ENCODE data around the gene ZNF207. TPM values are rescaled to one million over a fixed set of nuclear protein-coding genes. Genes with fewer than 3 reads are reported as not detected.

ZNF207 gene
- total RNA-seq, 1 experiment from 2014 or later, result 296 TPM

DNA sequence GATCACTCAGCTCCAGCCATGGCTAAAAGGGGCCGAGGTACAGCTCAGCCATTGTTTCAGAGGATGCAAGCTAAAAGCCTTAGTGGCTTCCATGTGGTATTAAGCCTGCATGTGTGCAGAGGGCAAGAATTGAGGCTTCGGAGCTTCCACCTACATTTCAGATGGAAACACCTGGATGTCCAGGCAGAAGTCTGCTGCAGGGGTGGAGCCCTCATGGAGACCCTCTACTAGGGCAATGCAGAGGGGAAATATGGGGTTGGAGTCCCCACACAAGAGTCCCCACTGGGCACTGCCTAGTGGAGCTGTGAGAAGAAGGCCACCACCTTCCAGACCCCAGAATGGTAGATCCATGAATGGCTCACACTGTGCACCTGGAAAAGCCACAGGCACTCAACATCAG is 79.6 kb downstream of the ZNF207 start:
- Histone ChIP-seq H2BK5ac (ENCODE audit: insufficient read length, low read length) (no peak overlapping the region), H3K27me3 (ENCODE audit: insufficient read depth, low read length) (no peaks in the 10 kb centered on the region), H3K27ac (ENCODE audit: insufficient read length, low read depth, low read length) (no peak overlapping the region), H4K20me1 (ENCODE audit: control insufficient read depth, insufficient read depth, insufficient read length) (no peaks in the 10 kb centered on the region), H4K5ac (ENCODE audit: insufficient read length, low read depth, low read length) (no peak overlapping the region), H2AFZ (ENCODE audit: low read length) (no peak overlapping the region), H3K4me2 (ENCODE audit: insufficient read depth, insufficient read length, low read length) (no peak overlapping the region), H3K23ac (ENCODE audit: insufficient read length, low read depth, low read length) (no peak overlapping the region), H2BK20ac (ENCODE audit: low read depth, low read length, poor library complexity, severe bottlenecking) (no peak overlapping the region), H3K4ac (ENCODE audit: low read depth, low read length) (no peak overlapping the region), H3K14ac (ENCODE audit: insufficient read depth, low read length) (no peak overlapping the region), H2BK120ac (ENCODE audit: low read depth, low read length, poor library complexity, severe bottlenecking) (no peak overlapping the region), H3K56ac (ENCODE audit: insufficient read length, low read depth, low read length) (no peak overlapping the region), H3K23me2 (ENCODE audit: insufficient read length, low read depth, low read length, poor library complexity, severe bottlenecking) (no peaks in the 10 kb centered on the region), H3K4me1 (ENCODE audit: insufficient read depth, low read length) (no peaks in the 10 kb centered on the region), H3K79me1 (ENCODE audit: insufficient read depth, low read depth, low read length, poor library complexity, severe bottlenecking) (no peaks in the 10 kb centered on the region), H2BK15ac (ENCODE audit: low read depth, low read length) (no peak overlapping the region), H3K9ac (ENCODE audit: extremely low read depth, insufficient read length, low read length) (no peak overlapping the region), H3T11ph (ENCODE audit: low read length) (no peak overlapping the region), H3K9me3 (ENCODE audit: control insufficient read depth, low read depth, low read length) (peaks cover 10% of the 10 kb centered on the region), H2BK12ac (ENCODE audit: insufficient read length, low read depth, low read length) (no peak overlapping the region), H4K91ac (ENCODE audit: insufficient read length, low read depth, low read length) (no peak overlapping the region), H3K79me2 (ENCODE audit: insufficient read depth, low read length) (no peaks in the 10 kb centered on the region), H2AK5ac (ENCODE audit: insufficient read length, low read length) (no peak overlapping the region), H4K8ac (replicated peaks; ENCODE audit: insufficient read length, low read depth, low read length) (no peak overlapping the region), H3K18ac (ENCODE audit: insufficient read length, low read depth, low read length) (no peak overlapping the region)
- DNase-seq, result no peak
- Mint-ChIP-seq H3K36me3 (ENCODE audit: insufficient read depth in 1 of 3, low read depth in 3 of 3) (peaks cover 9 to 16% (median 13%) of the 10 kb centered on the region in 3 experiments; a peak in 5 of 7 replicates), H3K9me3 (peaks cover 25 to 29% of the 10 kb centered on the region in 2 experiments), H3K4me1 (no peaks in the 10 kb centered on the region), H3K4me3 (no peak overlapping the region), H3K27me3 (ENCODE audit: low read depth) (no peaks in the 10 kb centered on the region), H3K27ac (no peak overlapping the region)
- TF ChIP-seq, protein P1, sequence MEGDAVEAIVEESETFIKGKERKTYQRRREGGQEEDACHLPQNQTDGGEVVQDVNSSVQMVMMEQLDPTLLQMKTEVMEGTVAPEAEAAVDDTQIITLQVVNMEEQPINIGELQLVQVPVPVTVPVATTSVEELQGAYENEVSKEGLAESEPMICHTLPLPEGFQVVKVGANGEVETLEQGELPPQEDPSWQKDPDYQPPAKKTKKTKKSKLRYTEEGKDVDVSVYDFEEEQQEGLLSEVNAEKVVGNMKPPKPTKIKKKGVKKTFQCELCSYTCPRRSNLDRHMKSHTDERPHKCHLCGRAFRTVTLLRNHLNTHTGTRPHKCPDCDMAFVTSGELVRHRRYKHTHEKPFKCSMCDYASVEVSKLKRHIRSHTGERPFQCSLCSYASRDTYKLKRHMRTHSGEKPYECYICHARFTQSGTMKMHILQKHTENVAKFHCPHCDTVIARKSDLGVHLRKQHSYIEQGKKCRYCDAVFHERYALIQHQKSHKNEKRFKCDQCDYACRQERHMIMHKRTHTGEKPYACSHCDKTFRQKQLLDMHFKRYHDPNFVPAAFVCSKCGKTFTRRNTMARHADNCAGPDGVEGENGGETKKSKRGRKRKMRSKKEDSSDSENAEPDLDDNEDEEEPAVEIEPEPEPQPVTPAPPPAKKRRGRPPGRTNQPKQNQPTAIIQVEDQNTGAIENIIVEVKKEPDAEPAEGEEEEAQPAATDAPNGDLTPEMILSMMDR (conservative IDR thresholded peaks at IDR 0.05), result no peak
- no CpG with 5 or more reads among the region's 2 CpGs for WGBS (ENCODE audit: extremely low coverage, insufficient read length, low lambda C conversion rate)

Small RNA genes within 50 kb of the gene (microRNA-seq; reads per million reads assigned to microRNA genes)
- 0.35 reads per million for gene MIR632 (ENCODE audit: borderline microRNAs expressed)

Other genes starting within 250 kb of the ZNF207 start
- gene RHOT1, start 207.7 kb upstream of the ZNF207 start, total RNA-seq (2021), result 24.4 and 24.9 TPM in 2 replicates
- 8.7 and 12.5 TPM in 2 replicates for gene RHBDL3, start 84.3 kb upstream of the ZNF207 start, total RNA-seq (2021)
- 37.4 and 40.4 TPM in 2 replicates for gene C17orf75, start 8.0 kb upstream of the ZNF207 start, total RNA-seq (2021)
- 169 and 175 TPM in 2 replicates for gene PSMD11, start 94.4 kb downstream of the ZNF207 start, total RNA-seq (2021)
- gene CDK5R1, start 136.8 kb downstream of the ZNF207 start, total RNA-seq (2021), result 10.4 and 11.4 TPM in 2 replicates